ENCODE measurements around the gene HOMER2. TPM values are rescaled to one million over a fixed set of nuclear protein-coding genes. Genes with fewer than 3 reads are reported as not detected.
"Not testable (repeated sequence)": the region's sequence is repeated elsewhere in the genome, so short reads cannot be mapped to it uniquely, and the experiment has no call there.

The HOMER2 gene
- total RNA-seq, 3 donors from 2014 or later, result 6.1 to 295 (median 77.7) TPM

DNA sequence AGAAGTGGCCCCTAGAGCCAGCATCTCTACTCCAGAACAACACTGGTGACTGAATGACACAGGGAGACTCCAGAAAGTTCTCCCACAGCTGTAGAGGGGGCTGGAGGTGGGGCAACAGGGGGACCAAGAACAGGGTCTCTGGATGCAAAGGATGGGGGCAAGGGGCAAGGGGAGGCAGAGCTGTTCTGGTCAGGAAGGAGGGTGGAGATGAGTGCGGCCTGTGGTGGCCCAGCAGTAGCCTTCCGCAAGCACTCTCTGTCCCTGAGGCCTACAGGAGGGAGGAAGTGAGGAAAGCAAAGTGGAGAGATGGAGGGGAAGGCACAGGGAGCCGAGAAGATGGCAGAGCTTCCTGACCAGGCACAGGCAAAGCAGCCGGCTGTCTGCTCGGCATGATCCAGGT lies 56.5 kb downstream of the HOMER2 start:
- H3K27ac ChIP-seq, result no peak overlapping the region
- H3K9me3 ChIP-seq, result no peaks in the 10 kb centered on the region
- H3K36me3 ChIP-seq, result no peaks in the 10 kb centered on the region
- no peak overlapping the region for H3K4me3 ChIP-seq
- no peak for DNase-seq (ENCODE audit: low spot score in 2 of 2)
- TF ChIP-seq POLR2A (IDR thresholded peaks at IDR 0.05) (no peak), POLR2AphosphoS5 (IDR thresholded peaks at IDR 0.05) (no peak)
- TF ChIP-seq, protein P1, sequence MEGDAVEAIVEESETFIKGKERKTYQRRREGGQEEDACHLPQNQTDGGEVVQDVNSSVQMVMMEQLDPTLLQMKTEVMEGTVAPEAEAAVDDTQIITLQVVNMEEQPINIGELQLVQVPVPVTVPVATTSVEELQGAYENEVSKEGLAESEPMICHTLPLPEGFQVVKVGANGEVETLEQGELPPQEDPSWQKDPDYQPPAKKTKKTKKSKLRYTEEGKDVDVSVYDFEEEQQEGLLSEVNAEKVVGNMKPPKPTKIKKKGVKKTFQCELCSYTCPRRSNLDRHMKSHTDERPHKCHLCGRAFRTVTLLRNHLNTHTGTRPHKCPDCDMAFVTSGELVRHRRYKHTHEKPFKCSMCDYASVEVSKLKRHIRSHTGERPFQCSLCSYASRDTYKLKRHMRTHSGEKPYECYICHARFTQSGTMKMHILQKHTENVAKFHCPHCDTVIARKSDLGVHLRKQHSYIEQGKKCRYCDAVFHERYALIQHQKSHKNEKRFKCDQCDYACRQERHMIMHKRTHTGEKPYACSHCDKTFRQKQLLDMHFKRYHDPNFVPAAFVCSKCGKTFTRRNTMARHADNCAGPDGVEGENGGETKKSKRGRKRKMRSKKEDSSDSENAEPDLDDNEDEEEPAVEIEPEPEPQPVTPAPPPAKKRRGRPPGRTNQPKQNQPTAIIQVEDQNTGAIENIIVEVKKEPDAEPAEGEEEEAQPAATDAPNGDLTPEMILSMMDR (IDR thresholded peaks at IDR 0.05), result no peak
- H3K4me1 ChIP-seq, result no peaks in the 10 kb centered on the region
- no peaks in the 10 kb centered on the region for H3K27me3 ChIP-seq
- intact Hi-C loops (cut with DNase I; ENCODE audit: low total_unique reads), result no loop called here

DNA sequence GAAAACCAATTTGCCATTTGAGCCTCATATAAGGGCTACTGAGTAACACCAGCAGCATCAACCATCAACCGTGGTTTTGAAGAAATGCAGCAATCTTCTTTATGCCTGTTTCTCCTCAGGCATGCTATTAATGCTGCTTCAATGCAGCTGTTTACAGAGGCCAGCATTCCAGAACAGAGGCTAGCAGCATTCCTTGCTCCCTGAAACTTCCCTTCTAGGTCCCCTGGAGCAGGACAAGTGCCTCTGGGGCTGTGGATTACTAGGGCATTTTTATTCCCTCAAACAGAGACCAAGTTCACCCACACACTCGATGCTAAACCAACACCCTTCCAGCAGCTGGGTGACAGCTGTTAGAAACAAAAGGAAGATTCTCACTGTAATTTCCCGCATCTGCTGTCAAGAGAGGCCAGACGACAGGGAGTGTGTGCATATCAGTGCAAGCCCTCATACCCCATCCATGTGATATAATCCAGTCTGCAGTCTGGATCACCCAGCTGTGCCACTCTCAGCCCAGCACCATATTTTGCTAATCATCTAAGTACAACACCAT lies 57.5 kb downstream of the HOMER2 start:
- no peaks in the 10 kb centered on the region for H3K36me3 ChIP-seq
- no peaks in the 10 kb centered on the region for H3K27me3 ChIP-seq
- H3K4me3 ChIP-seq, result no peak overlapping the region
- DNase-seq (ENCODE audit: low spot score in 2 of 2), result no peak
- no peaks in the 10 kb centered on the region for H3K4me1 ChIP-seq
- TF ChIP-seq, protein P1 (IDR thresholded peaks at IDR 0.05), result no peak
- no peak for TF ChIP-seq POLR2AphosphoS5 (IDR thresholded peaks at IDR 0.05)
- H3K27ac ChIP-seq, result no peak overlapping the region
- intact Hi-C loops (cut with DNase I; ENCODE audit: low total_unique reads), result no loop called here
- no peaks in the 10 kb centered on the region for H3K9me3 ChIP-seq

DNA sequence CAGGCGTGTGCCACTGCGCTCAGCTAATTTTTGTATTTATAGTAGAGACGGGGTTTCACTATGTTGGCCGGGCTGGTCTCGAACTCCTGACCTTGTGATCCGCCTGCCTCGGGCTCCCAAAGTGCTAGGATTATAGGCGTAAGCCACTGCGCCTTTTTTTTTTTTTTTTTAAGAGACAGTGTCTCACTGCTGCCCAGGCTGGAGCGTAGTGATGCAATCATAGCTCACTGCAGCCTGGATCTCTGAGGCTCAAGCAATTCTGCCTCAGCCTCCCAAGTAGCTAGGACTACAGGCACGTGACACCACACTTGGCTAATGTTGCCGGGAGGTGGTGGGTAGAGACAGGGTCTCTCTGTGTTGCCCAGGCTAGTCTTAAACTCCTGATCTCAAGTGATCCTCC lies 59.0 kb downstream of the HOMER2 start:
- DNase-seq (ENCODE audit: low spot score in 2 of 2); H3K4me3 ChIP-seq; H3K9me3 ChIP-seq; H3K27me3 ChIP-seq; H3K36me3 ChIP-seq; H3K4me1 ChIP-seq; H3K27ac ChIP-seq; intact Hi-C loops (cut with DNase I; ENCODE audit: low total_unique reads): not testable (repeated sequence)

DNA sequence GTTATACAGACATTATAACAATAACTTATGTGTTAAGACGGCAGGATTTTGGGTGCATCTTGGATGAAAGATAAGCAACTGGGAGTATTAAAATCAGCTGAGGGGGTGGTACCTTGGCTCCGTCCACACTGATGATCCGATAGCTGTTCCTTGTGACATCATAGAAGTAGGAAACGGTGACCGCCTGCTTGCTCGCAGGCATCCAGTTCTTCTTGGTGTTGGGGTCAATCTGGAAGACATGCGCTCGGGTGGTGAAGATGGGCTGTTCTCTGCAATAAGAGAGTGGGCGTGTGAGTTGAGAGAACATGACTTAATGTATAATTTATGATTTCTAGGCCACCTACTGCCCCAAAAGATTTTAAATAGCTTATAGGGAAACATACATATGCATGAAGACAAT lies 59.9 kb downstream of the HOMER2 start:
- no peak for DNase-seq (ENCODE audit: low spot score in 2 of 2)
- intact Hi-C loops (cut with DNase I; ENCODE audit: low total_unique reads), result no loop called here
- H3K36me3 ChIP-seq, result no peaks in the 10 kb centered on the region
- no peaks in the 10 kb centered on the region for H3K4me1 ChIP-seq
- H3K27me3 ChIP-seq, result no peaks in the 10 kb centered on the region
- H3K9me3 ChIP-seq, result no peaks in the 10 kb centered on the region
- H3K4me3 ChIP-seq, result no peak overlapping the region
- no peak for TF ChIP-seq POLR2A (IDR thresholded peaks at IDR 0.05)
- no peak for TF ChIP-seq POLR2AphosphoS5 (IDR thresholded peaks at IDR 0.05)
- TF ChIP-seq, protein P1 (IDR thresholded peaks at IDR 0.05), result no peak
- no peak overlapping the region for H3K27ac ChIP-seq

DNA sequence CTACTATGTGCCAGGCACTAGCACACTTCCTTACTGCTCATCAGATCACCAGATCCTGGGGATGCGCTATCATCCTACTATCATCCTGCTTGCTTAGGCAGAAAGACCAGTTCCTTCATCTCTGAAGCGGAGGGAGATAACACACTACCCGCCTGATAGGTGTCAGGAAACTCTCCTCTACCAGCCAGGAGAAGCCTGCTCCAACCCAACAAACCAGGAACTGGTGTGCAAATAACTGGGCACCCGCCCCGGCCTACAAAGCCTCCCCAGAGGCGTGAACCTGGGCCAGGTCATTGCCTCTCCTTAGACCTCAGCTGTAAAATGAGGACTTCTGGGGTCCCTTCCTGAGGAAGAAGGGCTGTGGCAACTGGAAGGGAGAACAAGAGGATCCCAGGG lies 61.5 kb downstream of the HOMER2 start:
- Histone ChIP-seq H3K27ac (peak overlapping the region in 1 of 2 donors; percentile 56), H3K36me3 (no peaks in the 10 kb centered on the region), H3K9me3 (no peaks in the 10 kb centered on the region), H3K27me3 (no peaks in the 10 kb centered on the region), H3K4me3 (no peak overlapping the region), H3K4me1 (no peaks in the 10 kb centered on the region)
- intact Hi-C loops (cut with DNase I; ENCODE audit: low total_unique reads), result no loop called here
- peak in 1 of 2 donors; percentile 22 for DNase-seq (ENCODE audit: low spot score in 2 of 2)
- TF ChIP-seq, protein P1 (IDR thresholded peaks at IDR 0.05), result no peak
